ENCODE data around the gene ARHGAP4.

GRCh38 chrX:153933748-153934147, 7.7 kb upstream of the ARHGAP4 start:
- no peak for TF ChIP-seq TAF1 (IDR thresholded peaks at IDR 0.05; ENCODE audit: low read depth, low read length)
- TF ChIP-seq POLR2A (IDR thresholded peaks at IDR 0.05; ENCODE audit: low read depth, low read length): no peak
- no peak for TF ChIP-seq SPI1 (IDR thresholded peaks at IDR 0.05; ENCODE audit: low read depth, low read length)
- TF ChIP-seq POLR2AphosphoS5 (IDR thresholded peaks at IDR 0.05; ENCODE audit: low read depth, low read length): no peak
